GM19328 (cell line): ENCODE data around the gene SPATA18.
"Not testable (repeated sequence)": the region's sequence is repeated elsewhere in the genome, so short reads cannot be mapped to it uniquely, and the experiment has no call there.

Source experiments
- ATAC-seq: cut with Tn5 transposase; IDR thresholded peaks from one replicate; pipeline ENCODE4 v1.9.1; 2021; ENCODE audit warnings: mild to moderate bottlenecking, moderate library complexity; ENCODE audit not compliant: unreplicated experiment

The SPATA18 gene

GRCh38 chr4:52051615-52052474 lies 741 bp downstream of the SPATA18 start:
- ATAC-seq, result peak; percentile 40

- peak; percentile 39 for ATAC-seq
Measured at GRCh38 chr4:52052475-52052780, 1.3 kb downstream of the SPATA18 start.

- no peak for ATAC-seq
Measured at GRCh38 chr4:52054254-52054653, 3.1 kb downstream of the SPATA18 start.

GRCh38 chr4:52057196-52057595 lies 6.1 kb downstream of the SPATA18 start:
- ATAC-seq, result no peak

GRCh38 chr4:52058275-52058674 lies 7.2 kb downstream of the SPATA18 start:
- no peak for ATAC-seq

GRCh38 chr4:52059372-52059771 lies 8.3 kb downstream of the SPATA18 start:
- ATAC-seq, result no peak

GRCh38 chr4:52069571-52069970 lies 18.5 kb downstream of the SPATA18 start:
- ATAC-seq, result no peak

GRCh38 chr4:52071791-52072546 lies 20.9 kb downstream of the SPATA18 start:
- no peak for ATAC-seq

- no peak for ATAC-seq
Measured at GRCh38 chr4:52076731-52077130, 25.6 kb downstream of the SPATA18 start.

GRCh38 chr4:52079659-52080058 lies 28.6 kb downstream of the SPATA18 start:
- no peak for ATAC-seq

- ATAC-seq, result no peak
Measured at GRCh38 chr4:52081216-52081615, 30.1 kb downstream of the SPATA18 start.

- ATAC-seq, result not testable (repeated sequence)
Measured at GRCh38 chr4:52086425-52086824, 35.3 kb downstream of the SPATA18 start.

- no peak for ATAC-seq
Measured at GRCh38 chr4:52091801-52092200, 40.7 kb downstream of the SPATA18 start.

- no peak for ATAC-seq
Measured at GRCh38 chr4:52093466-52093865, 42.4 kb downstream of the SPATA18 start.

GRCh38 chr4:52094376-52095145 lies 43.5 kb downstream of the SPATA18 start:
- ATAC-seq, result no peak

GRCh38 chr4:52095374-52095773 lies 44.3 kb downstream of the SPATA18 start:
- no peak for ATAC-seq

GRCh38 chr4:52096048-52096447 lies 44.9 kb downstream of the SPATA18 start:
- no peak for ATAC-seq

GRCh38 chr4:52098618-52099017 lies 47.5 kb downstream of the SPATA18 start:
- ATAC-seq, result no peak

- no peak for ATAC-seq
Measured at GRCh38 chr4:52099860-52100461, 48.9 kb downstream of the SPATA18 start.

- ATAC-seq, result no peak
Measured at GRCh38 chr4:52102587-52102986, 51.5 kb downstream of the SPATA18 start.

GRCh38 chr4:52103319-52103718 lies 52.2 kb downstream of the SPATA18 start:
- no peak for ATAC-seq
